Mammary epithelial cell (primary cell): ENCODE data around the gene DOCK1.

Experiments used
- EZH2 ChIP-seq: IDR thresholded peaks from 2 replicates; pipeline ENCODE4 v1.6.1; 2012; ENCODE audit warnings: low read length, inconsistent platforms, borderline replicate concordance
- TF ChIP-seq, protein P1 (sequence below), 2 donors: IDR thresholded peaks in 1 of 2; conservative IDR thresholded peaks in 1 of 2; 2 replicates each; pipeline ENCODE4 v1.5.1; 2011 to 2012; ENCODE audit warnings: inconsistent platforms in 2 of 2, low read length in 2 of 2, mild to moderate bottlenecking in 2 of 2, control low read depth in 1 of 2, low read depth in 1 of 2; ENCODE audit not compliant: insufficient read depth in 1 of 2; ENCODE audit errors: extremely low read depth in 1 of 2

DNA sequence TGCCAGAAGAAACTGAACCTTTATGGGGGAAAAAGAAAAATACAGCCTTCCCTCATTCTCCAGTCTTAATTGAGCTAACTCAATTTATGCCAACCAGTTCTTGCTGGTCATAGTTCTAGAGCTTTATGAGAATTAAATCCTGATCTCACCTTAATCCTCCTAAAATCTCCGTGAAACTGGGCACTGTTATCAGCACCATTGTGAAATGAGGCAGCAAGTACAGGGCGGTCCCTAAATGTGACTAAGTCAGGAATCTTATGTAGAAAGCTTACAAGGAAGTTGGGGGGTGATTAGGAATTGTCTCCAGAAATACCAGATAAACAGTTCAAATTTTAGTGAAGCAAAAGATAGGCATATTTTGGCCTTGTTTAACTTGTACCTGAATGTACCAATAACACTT, 301.9 kb downstream of the DOCK1 start:
- TF ChIP-seq EZH2 = no peak
- TF ChIP-seq, protein P1, sequence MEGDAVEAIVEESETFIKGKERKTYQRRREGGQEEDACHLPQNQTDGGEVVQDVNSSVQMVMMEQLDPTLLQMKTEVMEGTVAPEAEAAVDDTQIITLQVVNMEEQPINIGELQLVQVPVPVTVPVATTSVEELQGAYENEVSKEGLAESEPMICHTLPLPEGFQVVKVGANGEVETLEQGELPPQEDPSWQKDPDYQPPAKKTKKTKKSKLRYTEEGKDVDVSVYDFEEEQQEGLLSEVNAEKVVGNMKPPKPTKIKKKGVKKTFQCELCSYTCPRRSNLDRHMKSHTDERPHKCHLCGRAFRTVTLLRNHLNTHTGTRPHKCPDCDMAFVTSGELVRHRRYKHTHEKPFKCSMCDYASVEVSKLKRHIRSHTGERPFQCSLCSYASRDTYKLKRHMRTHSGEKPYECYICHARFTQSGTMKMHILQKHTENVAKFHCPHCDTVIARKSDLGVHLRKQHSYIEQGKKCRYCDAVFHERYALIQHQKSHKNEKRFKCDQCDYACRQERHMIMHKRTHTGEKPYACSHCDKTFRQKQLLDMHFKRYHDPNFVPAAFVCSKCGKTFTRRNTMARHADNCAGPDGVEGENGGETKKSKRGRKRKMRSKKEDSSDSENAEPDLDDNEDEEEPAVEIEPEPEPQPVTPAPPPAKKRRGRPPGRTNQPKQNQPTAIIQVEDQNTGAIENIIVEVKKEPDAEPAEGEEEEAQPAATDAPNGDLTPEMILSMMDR (conservative IDR thresholded peaks at IDR 0.05 in 1 of 2, IDR thresholded peaks at IDR 0.05 in 1 of 2; ENCODE audit: extremely low read depth in 1 of 2, insufficient read depth in 1 of 2, low read depth in 1 of 2, low read length in 2 of 2) = no peak
